Brain microvascular endothelial cell (primary cell): ENCODE results near the gene TBC1D17.

Experiments
- DNase-seq: peaks from one replicate; pipeline ENCODE4 v3.0.0-alpha.2; 2020
- H3K27ac ChIP-seq: fragments of 250-450 bp; sonication (Bioruptor Pico); 2 replicates; pipeline ENCODE4 v1.5.1; 2020; ENCODE audit warnings: mild to moderate bottlenecking, moderate library complexity
- H3K27me3 ChIP-seq: fragments of 250-450 bp; sonication (Bioruptor Pico); replicated peaks from 2 replicates; pipeline ENCODE4 v1.5.1; 2020; ENCODE audit warnings: mild to moderate bottlenecking
- H3K36me3 ChIP-seq: fragments of 250-450 bp; sonication (Bioruptor Pico); replicated peaks from 2 replicates; pipeline ENCODE4 v1.5.1; 2020; ENCODE audit warnings: mild to moderate bottlenecking
- H3K4me3 ChIP-seq: 2 replicates; pipeline ENCODE4 v1.5.1; 2011; ENCODE audit warnings: low read depth, mild to moderate bottlenecking, control low read depth, low read length, moderate library complexity
- in situ Hi-C: cut with HindIII; loops from 2 replicates; pipeline ENCODE4 v1.10.0; 2017; ENCODE audit warnings: low sequenced_read_pairs, low pct_ligation_motif_present
- TF ChIP-seq, protein P1 (sequence below): IDR thresholded peaks from 2 replicates; pipeline ENCODE4 v1.5.1; 2011; ENCODE audit warnings: low read depth, mild to moderate bottlenecking, moderate library complexity, low read length, control low read depth, inconsistent platforms; ENCODE audit errors: missing control alignments

The TBC1D17 gene

DNA sequence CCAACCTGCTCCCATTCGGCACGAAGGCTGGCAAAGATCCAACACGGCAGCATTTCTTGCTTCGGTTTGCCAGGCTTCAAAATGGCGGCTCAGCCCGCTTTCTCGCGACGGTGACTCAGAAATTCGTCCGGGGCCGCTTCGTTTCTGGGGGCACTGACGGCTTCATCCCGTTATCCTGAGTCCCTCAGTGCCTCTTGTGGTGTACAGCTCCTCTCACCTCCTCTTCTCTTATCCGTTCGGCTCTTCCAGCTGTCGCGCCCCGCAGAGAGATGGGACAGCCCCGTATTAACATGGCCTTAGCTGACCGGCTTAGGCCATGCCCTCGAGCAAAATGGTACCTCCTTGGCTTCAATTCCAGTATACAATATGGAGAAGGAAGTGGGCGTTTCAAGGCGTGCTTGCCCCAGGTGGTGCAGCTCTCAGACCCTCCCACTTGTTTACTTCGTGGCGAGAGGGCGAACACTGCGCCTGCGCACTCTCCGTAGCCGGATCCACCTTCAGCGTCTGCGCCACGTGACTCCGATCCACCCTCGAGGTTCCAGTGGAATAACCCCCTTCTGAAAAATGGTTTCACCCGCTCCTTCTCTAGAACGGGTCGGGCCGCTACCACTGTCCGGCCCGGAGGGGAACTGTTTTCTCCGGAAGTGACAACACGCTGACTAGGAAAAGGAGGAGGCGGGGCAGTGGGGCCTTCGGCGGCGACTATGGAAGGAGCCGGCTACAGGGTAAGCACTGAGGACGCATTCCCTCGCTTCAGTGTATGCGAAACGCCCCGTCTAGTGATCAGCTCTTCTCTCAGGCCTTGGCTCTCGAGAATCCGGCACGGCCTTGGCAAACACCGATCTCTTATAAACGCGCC, at the start of gene TBC1D17, which contains the start of gene AKT1S1:
Gene TBC1D17 (plus strand): TSS at position 683 of the 859 bp plus-strand sequence. CDS start 22 bp downstream, at position 705.
Gene AKT1S1 (minus strand): TSS at position 336 of the 859 bp plus-strand sequence. CDS start 4,060 bp downstream, outside the sequence.
- TF ChIP-seq, protein P1, sequence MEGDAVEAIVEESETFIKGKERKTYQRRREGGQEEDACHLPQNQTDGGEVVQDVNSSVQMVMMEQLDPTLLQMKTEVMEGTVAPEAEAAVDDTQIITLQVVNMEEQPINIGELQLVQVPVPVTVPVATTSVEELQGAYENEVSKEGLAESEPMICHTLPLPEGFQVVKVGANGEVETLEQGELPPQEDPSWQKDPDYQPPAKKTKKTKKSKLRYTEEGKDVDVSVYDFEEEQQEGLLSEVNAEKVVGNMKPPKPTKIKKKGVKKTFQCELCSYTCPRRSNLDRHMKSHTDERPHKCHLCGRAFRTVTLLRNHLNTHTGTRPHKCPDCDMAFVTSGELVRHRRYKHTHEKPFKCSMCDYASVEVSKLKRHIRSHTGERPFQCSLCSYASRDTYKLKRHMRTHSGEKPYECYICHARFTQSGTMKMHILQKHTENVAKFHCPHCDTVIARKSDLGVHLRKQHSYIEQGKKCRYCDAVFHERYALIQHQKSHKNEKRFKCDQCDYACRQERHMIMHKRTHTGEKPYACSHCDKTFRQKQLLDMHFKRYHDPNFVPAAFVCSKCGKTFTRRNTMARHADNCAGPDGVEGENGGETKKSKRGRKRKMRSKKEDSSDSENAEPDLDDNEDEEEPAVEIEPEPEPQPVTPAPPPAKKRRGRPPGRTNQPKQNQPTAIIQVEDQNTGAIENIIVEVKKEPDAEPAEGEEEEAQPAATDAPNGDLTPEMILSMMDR, result no peak
- peak; percentile 100 for DNase-seq
- H3K4me3 ChIP-seq, result peak within 1 kb of the TSS; percentile 100
- in situ Hi-C loops, result no loop called here
- no peaks in the 10 kb centered on the region for H3K27me3 ChIP-seq
- H3K27ac ChIP-seq, result peak within 1 kb of the TSS; percentile 99
- peaks cover 20% of the 10 kb centered on the region for H3K36me3 ChIP-seq

DNA sequence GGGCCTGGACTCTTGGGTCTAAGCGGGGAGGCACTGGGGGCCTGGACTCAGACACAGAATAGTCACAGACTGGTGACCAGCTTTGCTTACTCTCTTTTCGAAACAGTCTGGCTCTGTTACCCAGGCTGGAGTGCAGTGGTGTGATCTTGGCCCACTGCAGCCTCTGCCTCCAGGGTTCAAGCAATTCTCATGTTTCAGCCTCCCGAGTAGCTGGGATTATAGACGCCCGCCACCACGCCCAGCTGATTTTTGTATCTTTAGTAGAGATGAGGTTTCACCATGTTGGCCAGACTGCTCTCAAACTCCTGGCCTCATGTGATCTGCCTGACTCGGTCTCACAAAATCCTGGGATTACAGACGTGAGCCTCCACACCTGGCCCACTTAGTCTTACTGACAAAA, 48.3 kb upstream of the TBC1D17 start:
- no peak overlapping the region for H3K4me3 ChIP-seq
- in situ Hi-C loops, result no loop called here
- H3K27me3 ChIP-seq, result no peaks in the 10 kb centered on the region
- peaks cover 32% of the 10 kb centered on the region for H3K36me3 ChIP-seq
- no peak for DNase-seq
- TF ChIP-seq, protein P1, result no peak
- no peak overlapping the region for H3K27ac ChIP-seq

DNA sequence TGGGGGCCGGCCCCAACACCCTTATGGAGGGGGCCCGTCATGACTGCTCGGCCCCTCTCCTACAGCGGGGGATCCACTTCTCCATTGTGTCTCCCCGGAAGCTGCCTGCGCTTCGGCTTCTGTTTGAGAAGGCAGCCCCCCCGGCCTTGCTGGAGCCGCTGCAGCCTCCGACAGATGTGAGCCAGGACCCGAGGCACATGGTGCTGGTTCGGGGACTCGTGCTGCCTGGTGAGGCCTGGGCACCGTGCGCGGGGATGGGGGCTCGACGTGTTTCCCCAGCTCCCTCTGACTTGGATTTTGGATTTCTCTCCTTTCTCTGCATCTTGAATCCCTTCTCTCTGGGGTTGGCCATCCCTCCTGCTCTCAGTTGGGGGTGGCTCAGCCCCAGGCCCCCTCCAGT, 47.8 kb upstream of the TBC1D17 start:
- TF ChIP-seq, protein P1, result no peak
- no peak overlapping the region for H3K27ac ChIP-seq
- H3K4me3 ChIP-seq, result no peak overlapping the region
- H3K36me3 ChIP-seq, result peaks cover 37% of the 10 kb centered on the region
- DNase-seq, result no peak
- in situ Hi-C loops, result no loop called here
- no peaks in the 10 kb centered on the region for H3K27me3 ChIP-seq

DNA sequence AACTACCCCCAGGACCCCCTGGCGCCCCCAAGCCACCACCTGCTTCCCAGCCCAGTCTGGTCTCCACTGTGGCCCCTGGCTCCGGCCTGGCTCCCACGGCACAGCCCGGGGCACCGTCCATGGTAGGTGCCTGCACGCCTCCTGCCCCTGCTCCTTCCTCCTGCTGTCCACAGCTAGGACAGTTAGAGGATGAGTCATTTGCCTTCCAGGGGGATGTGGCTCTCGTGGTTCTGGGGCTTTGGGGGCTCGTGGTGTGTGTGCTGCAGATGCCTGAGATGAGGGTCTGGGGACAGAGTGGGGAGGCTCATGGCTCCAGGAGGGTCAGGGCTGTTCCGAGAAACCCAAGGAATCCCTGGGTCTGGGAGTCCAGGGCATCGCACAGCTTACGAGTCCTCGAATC, 46.7 kb upstream of the TBC1D17 start:
- TF ChIP-seq, protein P1, result no peak
- in situ Hi-C loops, result no loop called here
- no peak overlapping the region for H3K4me3 ChIP-seq
- DNase-seq, result no peak
- peaks cover 47% of the 10 kb centered on the region for H3K36me3 ChIP-seq
- H3K27ac ChIP-seq, result no peak overlapping the region
- no peaks in the 10 kb centered on the region for H3K27me3 ChIP-seq

DNA sequence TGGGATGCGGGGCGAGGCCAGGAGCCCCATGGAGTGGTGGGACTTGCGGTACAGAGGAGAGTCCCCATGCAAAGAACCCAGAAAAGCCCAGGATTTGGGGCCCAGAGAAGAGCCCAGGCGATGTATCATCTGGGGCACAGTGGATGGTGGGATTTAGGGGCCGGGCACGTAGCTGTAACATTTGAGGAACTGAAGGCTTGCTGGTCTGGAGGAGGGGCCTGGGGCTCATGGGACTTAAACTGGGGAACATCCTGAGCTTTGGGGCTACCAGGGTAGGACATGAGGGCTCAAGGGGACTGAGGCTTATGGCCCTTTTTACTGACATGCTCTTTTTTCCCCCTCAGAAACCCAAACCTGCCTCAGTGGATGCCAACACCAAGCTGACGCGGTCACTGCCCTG, 45.9 kb upstream of the TBC1D17 start:
- TF ChIP-seq, protein P1, result no peak
- H3K27me3 ChIP-seq, result no peaks in the 10 kb centered on the region
- H3K27ac ChIP-seq, result no peak overlapping the region
- in situ Hi-C loops, result no loop called here
- peaks cover 52% of the 10 kb centered on the region for H3K36me3 ChIP-seq
- DNase-seq, result no peak
- no peak overlapping the region for H3K4me3 ChIP-seq

DNA sequence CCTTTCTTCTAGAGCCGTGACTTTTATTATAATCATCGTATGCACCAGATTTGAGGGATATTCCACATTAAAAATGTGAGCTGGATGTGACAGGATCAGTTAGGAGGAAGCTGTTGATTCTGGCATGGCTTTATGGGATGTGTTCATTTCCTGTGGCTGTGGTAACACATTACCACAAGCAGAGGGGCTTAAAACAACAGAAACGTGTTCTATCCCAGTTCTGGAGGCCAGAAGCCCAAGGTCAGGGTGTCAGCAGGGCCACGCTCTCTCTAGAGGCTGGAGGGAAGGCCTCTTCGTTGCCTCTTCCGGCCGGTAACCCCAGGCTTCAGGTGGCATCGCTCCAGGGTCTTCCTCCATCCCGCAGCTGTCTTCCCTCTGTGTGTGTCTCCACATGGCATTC, 44.9 kb upstream of the TBC1D17 start:
- in situ Hi-C loops, result no loop called here
- no peak overlapping the region for H3K4me3 ChIP-seq
- no peak for DNase-seq
- H3K27me3 ChIP-seq, result no peaks in the 10 kb centered on the region
- TF ChIP-seq, protein P1, result no peak
- H3K36me3 ChIP-seq, result peaks cover 56% of the 10 kb centered on the region
- no peak overlapping the region for H3K27ac ChIP-seq
